LNCAP (cell line): Measurements from ENCODE around the gene MAD2L1.

Experiments used
- CTCF ChIP-seq: fragments of 450-650 bp; IDR thresholded peaks from 2 replicates; pipeline ENCODE4 v1.5.1; 2017; ENCODE audit warnings: mild to moderate bottlenecking

MAD2L1 gene

GRCh38 chr4:120084327-120084726 lies 17.7 kb upstream of the MAD2L1 start:
- no peak for TF ChIP-seq CTCF

GRCh38 chr4:120083152-120083551 lies 16.5 kb upstream of the MAD2L1 start:
- no peak for TF ChIP-seq CTCF

- TF ChIP-seq CTCF = no peak
Measured at GRCh38 chr4:120082251-120082650, 15.6 kb upstream of the MAD2L1 start.

DNA sequence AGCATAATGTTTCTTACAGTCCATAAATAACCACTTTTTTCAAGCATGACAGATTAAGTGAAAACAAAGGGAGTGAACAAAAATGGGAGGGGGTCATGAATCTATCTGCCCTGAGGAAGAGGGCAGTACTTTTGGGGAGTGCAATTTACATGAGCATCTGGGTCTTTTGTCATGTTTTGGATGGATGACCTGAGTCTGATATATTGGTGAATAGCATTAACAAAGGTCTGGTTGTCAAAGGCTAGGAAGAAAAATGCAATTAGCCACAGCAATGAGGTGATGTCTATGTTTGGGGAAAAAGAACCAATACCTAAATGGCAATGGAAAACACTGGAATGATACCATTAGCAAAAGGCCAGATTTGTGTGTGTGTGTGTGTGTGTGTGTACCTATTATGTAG lies 15.1 kb upstream of the MAD2L1 start:
- TF ChIP-seq CTCF = no peak

- no peak for TF ChIP-seq CTCF
Measured at GRCh38 chr4:120080533-120080932, 13.9 kb upstream of the MAD2L1 start.

- no peak for TF ChIP-seq CTCF
Measured at GRCh38 chr4:120079839-120080520, 13.3 kb upstream of the MAD2L1 start.

- no peak for TF ChIP-seq CTCF
Measured at GRCh38 chr4:120078216-120078615, 11.6 kb upstream of the MAD2L1 start.

DNA sequence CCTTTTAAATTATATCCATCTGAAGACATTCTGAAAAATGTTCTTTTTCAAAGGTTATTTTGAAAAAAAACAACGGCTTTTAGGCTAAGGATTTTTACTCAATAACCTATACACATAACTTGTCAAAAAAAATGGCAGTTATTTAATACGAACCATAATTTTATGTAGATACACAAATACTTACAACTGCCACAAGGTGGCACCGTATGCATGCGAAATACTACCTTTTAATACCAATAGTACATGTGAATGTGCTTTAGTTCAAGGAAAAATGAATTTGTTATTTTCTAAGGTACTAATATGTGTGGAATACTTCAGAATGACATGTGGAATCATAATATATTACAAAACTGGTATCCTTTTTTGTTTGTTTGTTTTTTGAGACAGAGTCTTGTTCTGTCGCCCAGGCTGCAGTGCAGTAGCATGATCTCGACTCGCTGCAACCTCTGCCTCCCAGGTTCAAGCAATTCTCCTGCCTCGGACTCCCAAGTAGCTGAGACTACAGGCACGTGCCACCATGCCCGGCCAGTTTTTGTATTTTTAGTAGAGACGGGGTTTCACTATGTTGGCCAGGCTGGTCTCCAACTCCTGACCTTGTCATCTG lies 4.6 kb upstream of the MAD2L1 start:
- peak; percentile 58 for TF ChIP-seq CTCF
